HCT116 (cell line): Measurements from ENCODE around the gene CCDC158. TPM values are rescaled to one million over a fixed set of nuclear protein-coding genes. Genes with fewer than 3 reads are reported as not detected.

Source experiments
- ATAC-seq: fragments of 200-7000 bp; cut with Tn5 transposase; 2 replicates; pipeline ENCODE4 v1.9.1; 2020; ENCODE audit warnings: mild to moderate bottlenecking, moderate library complexity
- BruUV-seq: library from RNA; stranded (reverse); fragments of 400-500 nt; replicated peaks from 2 replicates; lab custom pipeline; 2021; lab: Mats Ljungman, UMichigan
- CTCF ChIA-PET: fragments of 300-600 bp; sonication (Branson Sonifier 250); formaldehyde crosslinking; loops from one replicate; lab custom pipeline; 2021; ENCODE audit warnings: antibody characterized with exemption; lab: Charles Lee
- POLR2A ChIA-PET: fragments of 300-600, 350-600 bp; sonication (Branson Sonifier 250); formaldehyde crosslinking; loops from one replicate; lab custom pipeline; 2021; ENCODE audit warnings: antibody characterized with exemption; lab: Charles Lee
- RAD21 ChIA-PET, 2 experiments: fragments of 300-600 bp; sonication (Branson Sonifier 250); formaldehyde crosslinking; loops; one replicate each; lab custom pipeline; 2023; ENCODE audit warnings: low total read pairs in 2 of 2; ENCODE audit not compliant: uncharacterized antibody in 2 of 2, unreplicated experiment in 2 of 2, low non-redundant PET in 1 of 2; lab: Charles Lee
- DNase-seq: peaks from one replicate; pipeline ENCODE4 v3.0.0-alpha.2; 2010; ENCODE audit warnings: low read depth, low spot score
- H2AFZ ChIP-seq: fragments of 200-600 bp; shearing (Covaris generic), sonication (generic); 2 replicates; pipeline ENCODE4 v1.6.1; 2017; ENCODE audit warnings: low read depth, mixed run types, mixed read lengths, antibody characterized with exemption, low read length; ENCODE audit not compliant: poor library complexity, severe bottlenecking
- H3K27ac ChIP-seq: 2 replicates; pipeline ENCODE4 v1.5.1; 2012; ENCODE audit warnings: low read depth, low read length
- H3K27me3 ChIP-seq: fragments of 200-600 bp; sonication (generic); 2 replicates; pipeline ENCODE4 v1.6.1; 2016; ENCODE audit warnings: mixed run types, low read length, mixed read lengths; ENCODE audit not compliant: insufficient read depth
- H3K36me3 ChIP-seq, 2 experiments: fragments of 200-500 bp in 1 of 2; fragments of 200-600 bp in 1 of 2; sonication (Bioruptor generic) in 1 of 2; sonication (generic) in 1 of 2; 2 replicates each; pipeline versions ENCODE4 v1.5.1 to v1.6.1; 2014 to 2016; ENCODE audit warnings: low read length in 2 of 2, inconsistent platforms in 1 of 2, mixed read lengths in 1 of 2, mixed run types in 1 of 2; ENCODE audit not compliant: insufficient read depth in 2 of 2, control insufficient read depth in 1 of 2
- H3K4me1 ChIP-seq, 2 experiments: fragments of 200-600 bp in 1 of 2; sonication (generic) in 1 of 2; 2 replicates each; pipeline versions ENCODE4 v1.5.1 to v1.6.1; 2012 to 2017; ENCODE audit warnings: low read length in 2 of 2, inconsistent platforms in 1 of 2, mild to moderate bottlenecking in 1 of 2, mixed read lengths in 1 of 2, mixed run types in 1 of 2, moderate library complexity in 1 of 2; ENCODE audit not compliant: insufficient read depth in 2 of 2, control insufficient read depth in 1 of 2
- H3K4me2 ChIP-seq: fragments of 200-600 bp; sonication (generic); 2 replicates; pipeline ENCODE4 v1.6.1; 2017; ENCODE audit warnings: mixed run types, low read length, mixed read lengths
- H3K4me3 ChIP-seq, 2 experiments: fragments of 200-600 bp in 1 of 2; sonication (generic) in 1 of 2; replicated peaks in 1 of 2; 2 replicates each; pipeline ENCODE4 v1.5.1; 2011 to 2016; ENCODE audit warnings: low read length in 2 of 2, control low read depth in 1 of 2, low read depth in 1 of 2, mild to moderate bottlenecking in 1 of 2, mixed read lengths in 1 of 2, mixed run types in 1 of 2
- H3K79me2 ChIP-seq: fragments of 200-600 bp; sonication (generic); 2 replicates; pipeline ENCODE4 v1.6.1; 2017; ENCODE audit warnings: mild to moderate bottlenecking, mixed run types, low read length, moderate library complexity, mixed read lengths; ENCODE audit not compliant: insufficient read depth
- H3K9ac ChIP-seq: fragments of 200-600 bp; sonication (generic); 2 replicates; pipeline ENCODE4 v1.6.1; 2016; ENCODE audit warnings: low read length, mixed read lengths
- H3K9me2 ChIP-seq: fragments of 200-600 bp; sonication (generic), shearing (Covaris generic); 2 replicates; pipeline ENCODE4 v1.6.1; 2017; ENCODE audit warnings: mixed run types, mild to moderate bottlenecking, moderate library complexity; ENCODE audit not compliant: insufficient read depth
- H3K9me3 ChIP-seq, 2 experiments: fragments of 200-500 bp in 1 of 2; fragments of 200-600 bp in 1 of 2; sonication (Bioruptor generic) in 1 of 2; sonication (generic) in 1 of 2; 2 replicates each; pipeline ENCODE4 v1.6.1; 2014 to 2017; ENCODE audit warnings: low read length in 2 of 2, mixed read lengths in 2 of 2, inconsistent platforms in 1 of 2, low read depth in 1 of 2, mild to moderate bottlenecking in 1 of 2, mixed run types in 1 of 2, moderate library complexity in 1 of 2; ENCODE audit not compliant: control insufficient read depth in 1 of 2, insufficient read depth in 1 of 2
- H4K20me1 ChIP-seq: fragments of 200-600 bp; sonication (generic), shearing (Covaris generic); 2 replicates; pipeline ENCODE4 v1.6.1; 2017; ENCODE audit warnings: mixed run types, mild to moderate bottlenecking, moderate library complexity; ENCODE audit not compliant: insufficient read depth
- ATF3 ChIP-seq: IDR thresholded peaks from 2 replicates; pipeline ENCODE4 v1.6.1; 2012
- CEBPB ChIP-seq: IDR thresholded peaks from 2 replicates; pipeline ENCODE4 v1.6.1; 2012; ENCODE audit warnings: low read depth
- CTCF ChIP-seq, 3 experiments: fragments of 200-600 bp in 1 of 3; sonication (generic) in 1 of 3; IDR thresholded peaks in 2 of 3; conservative IDR thresholded peaks in 1 of 3; 2 replicates each; pipeline ENCODE4 v1.5.1; 2012 to 2017; ENCODE audit warnings: low read depth in 2 of 3, low read length in 2 of 3, antibody characterized with exemption in 1 of 3, borderline replicate concordance in 1 of 3, control low read depth in 1 of 3, mild to moderate bottlenecking in 1 of 3, mixed read lengths in 1 of 3, mixed run types in 1 of 3, moderate library complexity in 1 of 3; ENCODE audit not compliant: insufficient read depth in 1 of 3
- EZH2phosphoT487 ChIP-seq: fragments of 200-600 bp; IDR thresholded peaks from 2 replicates; pipeline ENCODE4 v1.6.1; 2018; ENCODE audit warnings: antibody characterized with exemption, borderline replicate concordance
- FOSL1 ChIP-seq: IDR thresholded peaks from 2 replicates; pipeline ENCODE4 v1.6.1; 2012; ENCODE audit warnings: low read depth
- POLR2A ChIP-seq: IDR thresholded peaks from 2 replicates; pipeline ENCODE4 v1.7.0; 2011; ENCODE audit warnings: borderline replicate concordance; ENCODE audit not compliant: insufficient read depth, insufficient read length; ENCODE audit errors: extremely low read depth
- RAD21 ChIP-seq: IDR thresholded peaks from 2 replicates; pipeline ENCODE4 v1.6.1; 2012; ENCODE audit warnings: low read depth, mild to moderate bottlenecking
- SIN3A ChIP-seq: IDR thresholded peaks from 2 replicates; pipeline ENCODE4 v1.6.1; 2012; ENCODE audit warnings: low read depth
- SRF ChIP-seq: IDR thresholded peaks from 2 replicates; pipeline ENCODE4 v1.6.1; 2012; ENCODE audit warnings: low read depth
- TCF7L2 ChIP-seq: IDR thresholded peaks from 2 replicates; pipeline ENCODE4 v1.7.0; 2011; ENCODE audit warnings: borderline replicate concordance, inconsistent platforms; ENCODE audit not compliant: insufficient read depth, insufficient read length; ENCODE audit errors: extremely low read depth
- YY1 ChIP-seq: IDR thresholded peaks from 2 replicates; pipeline ENCODE4 v1.6.1; 2011; ENCODE audit warnings: low read length, low read depth, moderate library complexity, mild to moderate bottlenecking; ENCODE audit not compliant: insufficient replicate concordance; ENCODE audit errors: extremely low read depth
- ZFX ChIP-seq: fragments of 450-650 bp; IDR thresholded peaks from 2 replicates; pipeline ENCODE4 v1.6.1; 2017
- ZNF274 ChIP-seq: fragments of 200-500 bp; sonication (Bioruptor generic); IDR thresholded peaks from 2 replicates; pipeline ENCODE4 v1.6.1; 2014; ENCODE audit warnings: mild to moderate bottlenecking, low read depth, low read length, inconsistent platforms
- intact Hi-C: fragments of 100-400 bp; cut with micrococcal nuclease; formaldehyde crosslinking; loops from 2 replicates; pipeline ENCODE4 v1.10.0; 2022
- total RNA-seq: library from RNA; stranded (reverse); gene quantifications from one replicate; pipeline ENCODE4 v1.2.1, GENCODE V29; 2021; ENCODE audit not compliant: unreplicated experiment
- TF ChIP-seq, protein P1 (sequence below): IDR thresholded peaks from 2 replicates; pipeline ENCODE4 v1.6.1; 2012; ENCODE audit warnings: low read depth

CCDC158 gene
- total RNA-seq, 1 experiment from 2014 or later = not detected

GRCh38 chr4:76366737-76367136, 54.2 kb downstream of the CCDC158 start:
- no peak overlapping the region for H3K4me2 ChIP-seq
- DNase-seq (no peak), ATAC-seq (no peak)
- no peak overlapping the region for H2AFZ ChIP-seq
- TF ChIP-seq SRF (no peak), ZNF274 (no peak), CTCF (IDR thresholded peaks at IDR 0.05 in 2 of 3, conservative IDR thresholded peaks at IDR 0.05 in 1 of 3; ENCODE audit: borderline replicate concordance in 1 of 3, insufficient read depth in 1 of 3, low read depth in 2 of 3, low read length in 2 of 3) (no peak), TCF7L2 (no peak), POLR2A (no peak), EZH2phosphoT487 (no peak), ATF3 (no peak), FOSL1 (no peak)
- ChIA-PET RAD21 (no interaction called here), CTCF (interaction anchor here (2.8 kb wide), 1 partner anchor 11 kb away, joined by 11 read pairs; no protein-coding TSS in a partner anchor), POLR2A (no interaction called here)
- intact Hi-C loops = no loop called here
- no peaks in the 10 kb centered on the region for H3K36me3 ChIP-seq
- H3K4me3 ChIP-seq = no peak overlapping the region
- no peak overlapping the region for H3K9ac ChIP-seq
- no peak overlapping the region for H3K27ac ChIP-seq
- no peaks in the 10 kb centered on the region for H3K27me3 ChIP-seq
- no peaks in the 10 kb centered on the region for H3K9me2 ChIP-seq
- no TSS peak for BruUV-seq
- no peaks in the 10 kb centered on the region for H3K4me1 ChIP-seq
- no peaks in the 10 kb centered on the region for H3K9me3 ChIP-seq
- no peaks in the 10 kb centered on the region for H4K20me1 ChIP-seq
- no peaks in the 10 kb centered on the region for H3K79me2 ChIP-seq

GRCh38 chr4:76365636-76366035, 55.3 kb downstream of the CCDC158 start:
- intact Hi-C loops = no loop called here
- Histone ChIP-seq H3K27me3 (no peaks in the 10 kb centered on the region), H3K4me3 (no peak overlapping the region), H2AFZ (no peak overlapping the region), H3K79me2 (no peaks in the 10 kb centered on the region), H4K20me1 (no peaks in the 10 kb centered on the region), H3K9me3 (no peaks in the 10 kb centered on the region), H3K9me2 (no peaks in the 10 kb centered on the region), H3K4me2 (no peak overlapping the region), H3K4me1 (no peaks in the 10 kb centered on the region), H3K9ac (no peak overlapping the region), H3K36me3 (no peaks in the 10 kb centered on the region), H3K27ac (no peak overlapping the region)
- no peak for ATAC-seq
- no peak for DNase-seq
- RAD21 ChIA-PET = no interaction called here
- POLR2A ChIA-PET = no interaction called here
- CTCF ChIA-PET = interaction anchor here (1.2 kb wide), 1 partner anchor 13 kb away, joined by 4 read pairs; no protein-coding TSS in a partner anchor
- no TSS peak for BruUV-seq
- TF ChIP-seq RAD21 (no peak), CEBPB (no peak), SRF (no peak), ZFX (no peak), SIN3A (no peak), ATF3 (no peak), EZH2phosphoT487 (no peak), YY1 (no peak)
- TF ChIP-seq, protein P1, sequence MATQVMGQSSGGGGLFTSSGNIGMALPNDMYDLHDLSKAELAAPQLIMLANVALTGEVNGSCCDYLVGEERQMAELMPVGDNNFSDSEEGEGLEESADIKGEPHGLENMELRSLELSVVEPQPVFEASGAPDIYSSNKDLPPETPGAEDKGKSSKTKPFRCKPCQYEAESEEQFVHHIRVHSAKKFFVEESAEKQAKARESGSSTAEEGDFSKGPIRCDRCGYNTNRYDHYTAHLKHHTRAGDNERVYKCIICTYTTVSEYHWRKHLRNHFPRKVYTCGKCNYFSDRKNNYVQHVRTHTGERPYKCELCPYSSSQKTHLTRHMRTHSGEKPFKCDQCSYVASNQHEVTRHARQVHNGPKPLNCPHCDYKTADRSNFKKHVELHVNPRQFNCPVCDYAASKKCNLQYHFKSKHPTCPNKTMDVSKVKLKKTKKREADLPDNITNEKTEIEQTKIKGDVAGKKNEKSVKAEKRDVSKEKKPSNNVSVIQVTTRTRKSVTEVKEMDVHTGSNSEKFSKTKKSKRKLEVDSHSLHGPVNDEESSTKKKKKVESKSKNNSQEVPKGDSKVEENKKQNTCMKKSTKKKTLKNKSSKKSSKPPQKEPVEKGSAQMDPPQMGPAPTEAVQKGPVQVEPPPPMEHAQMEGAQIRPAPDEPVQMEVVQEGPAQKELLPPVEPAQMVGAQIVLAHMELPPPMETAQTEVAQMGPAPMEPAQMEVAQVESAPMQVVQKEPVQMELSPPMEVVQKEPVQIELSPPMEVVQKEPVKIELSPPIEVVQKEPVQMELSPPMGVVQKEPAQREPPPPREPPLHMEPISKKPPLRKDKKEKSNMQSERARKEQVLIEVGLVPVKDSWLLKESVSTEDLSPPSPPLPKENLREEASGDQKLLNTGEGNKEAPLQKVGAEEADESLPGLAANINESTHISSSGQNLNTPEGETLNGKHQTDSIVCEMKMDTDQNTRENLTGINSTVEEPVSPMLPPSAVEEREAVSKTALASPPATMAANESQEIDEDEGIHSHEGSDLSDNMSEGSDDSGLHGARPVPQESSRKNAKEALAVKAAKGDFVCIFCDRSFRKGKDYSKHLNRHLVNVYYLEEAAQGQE = no peak
